Liver (tissue), 9 donors: ENCODE data around the gene SLC6A12. TPM values are rescaled to one million over a fixed set of nuclear protein-coding genes. Genes with fewer than 3 reads are reported as not detected.

ENCODE experiments used
- DNase-seq: peaks from one replicate; pipeline ENCODE4 v3.0.0-alpha.2; 2017; ENCODE audit warnings: low spot score
- H3K27ac ChIP-seq, 2 donors: one replicate each; pipeline ENCODE4 v1.7.0; 2013; ENCODE audit warnings: inconsistent platforms in 2 of 2, low read length in 2 of 2, control low read depth in 1 of 2, low read depth in 1 of 2, mild to moderate bottlenecking in 1 of 2
- H3K27me3 ChIP-seq, 4 donors: one replicate each; pipeline versions ENCODE4 v1.6.1 to v1.7.0; 2013; ENCODE audit warnings: low read length in 3 of 4, inconsistent platforms in 1 of 4, mild to moderate bottlenecking in 1 of 4, moderate library complexity in 1 of 4; ENCODE audit not compliant: control insufficient read depth in 4 of 4, insufficient read depth in 4 of 4
- H3K36me3 ChIP-seq, 4 donors: one replicate each; pipeline versions ENCODE4 v1.6.1 to v1.7.0; 2013; ENCODE audit warnings: low read length in 3 of 4, mild to moderate bottlenecking in 3 of 4, low read depth in 1 of 4, moderate library complexity in 1 of 4; ENCODE audit not compliant: control insufficient read depth in 4 of 4, insufficient read depth in 3 of 4
- H3K4me1 ChIP-seq, 4 donors: one replicate each; pipeline versions ENCODE4 v1.6.1 to v1.7.0; 2013; ENCODE audit warnings: low read length in 3 of 4, mild to moderate bottlenecking in 3 of 4, moderate library complexity in 1 of 4; ENCODE audit not compliant: control insufficient read depth in 4 of 4, insufficient read depth in 4 of 4
- H3K4me3 ChIP-seq, 3 donors: one replicate each; pipeline versions ENCODE4 v1.6.1 to v1.7.0; 2013; ENCODE audit warnings: low read length in 3 of 3, control low read depth in 1 of 3, low read depth in 1 of 3, mild to moderate bottlenecking in 1 of 3
- H3K9ac ChIP-seq, 2 donors: one replicate each; pipeline ENCODE4 v1.7.0; 2013; ENCODE audit warnings: low read length in 2 of 2, mild to moderate bottlenecking in 2 of 2, moderate library complexity in 2 of 2, control low read depth in 1 of 2, low read depth in 1 of 2
- H3K9me3 ChIP-seq, 4 donors: one replicate each; pipeline versions ENCODE4 v1.6.1 to v1.7.0; 2013; ENCODE audit warnings: low read length in 3 of 4; ENCODE audit not compliant: control insufficient read depth in 4 of 4
- ATF3 ChIP-seq: IDR thresholded peaks from 2 replicates; pipeline ENCODE4 v1.6.1; 2016; ENCODE audit warnings: antibody characterized with exemption
- EGR1 ChIP-seq, 2 donors: IDR thresholded peaks; 2 replicates each; pipeline ENCODE4 v1.6.1; 2016 to 2018; ENCODE audit warnings: antibody characterized with exemption in 2 of 2, low read depth in 2 of 2
- FOXA1 ChIP-seq: IDR thresholded peaks from 2 replicates; pipeline ENCODE4 v1.6.1; 2016; ENCODE audit warnings: antibody characterized with exemption
- FOXA2 ChIP-seq: IDR thresholded peaks from 2 replicates; pipeline ENCODE4 v1.6.1; 2016; ENCODE audit warnings: antibody characterized with exemption
- GABPA ChIP-seq, 2 donors: IDR thresholded peaks in 1 of 2; conservative IDR thresholded peaks in 1 of 2; 2 replicates each; pipeline ENCODE4 v1.6.1; 2016; ENCODE audit warnings: antibody characterized with exemption in 2 of 2, mild to moderate bottlenecking in 1 of 2, moderate library complexity in 1 of 2
- HNF4A ChIP-seq, 2 donors: conservative IDR thresholded peaks; 2 replicates each; pipeline ENCODE4 v1.6.1; 2016; ENCODE audit warnings: antibody characterized with exemption in 2 of 2, mild to moderate bottlenecking in 2 of 2
- HNF4G ChIP-seq: IDR thresholded peaks from 2 replicates; pipeline ENCODE4 v1.6.1; 2016; ENCODE audit warnings: antibody characterized with exemption
- JUND ChIP-seq, 2 donors: IDR thresholded peaks; 2 replicates each; pipeline ENCODE4 v1.6.1; 2016; ENCODE audit warnings: antibody characterized with exemption in 2 of 2
- NR2F2 ChIP-seq: IDR thresholded peaks from 2 replicates; pipeline ENCODE4 v1.6.1; 2016; ENCODE audit warnings: antibody characterized with exemption
- RAD21 ChIP-seq, 2 donors: IDR thresholded peaks; 2 replicates each; pipeline ENCODE4 v1.6.1; 2016; ENCODE audit warnings: antibody characterized with exemption in 2 of 2, mild to moderate bottlenecking in 2 of 2
- REST ChIP-seq: IDR thresholded peaks from 2 replicates; pipeline ENCODE4 v1.6.1; 2016; ENCODE audit warnings: antibody characterized with exemption, mild to moderate bottlenecking
- RXRA ChIP-seq, 2 donors: IDR thresholded peaks; 2 replicates each; pipeline ENCODE4 v1.6.1; 2017 to 2018; ENCODE audit warnings: antibody characterized with exemption in 2 of 2, mild to moderate bottlenecking in 1 of 2
- SP1 ChIP-seq: IDR thresholded peaks from 2 replicates; pipeline ENCODE4 v1.6.1; 2018; ENCODE audit warnings: antibody characterized with exemption, mild to moderate bottlenecking
- TAF1 ChIP-seq: conservative IDR thresholded peaks from 2 replicates; pipeline ENCODE4 v1.6.1; 2016; ENCODE audit warnings: antibody characterized with exemption, mild to moderate bottlenecking
- YY1 ChIP-seq: IDR thresholded peaks from 2 replicates; pipeline ENCODE4 v1.6.1; 2016; ENCODE audit warnings: antibody characterized with exemption, mild to moderate bottlenecking
- WGBS: extraction: QIAGEN DNeasy Blood & Tissue Kit; methylation state at CpG from one replicate; pipeline ENCODE4 v1.1.7; 2013; 5-methylcytosine and 5-hydroxymethylcytosine counted together
- polyA plus RNA-seq, 2 donors: library from polyadenylated mRNA; stranded (reverse) in 1 of 2; unstranded in 1 of 2; fragments of 200-250 nt in 1 of 2; fragments of >200 nt in 1 of 2; fragmentation: Nextera tagmentation in 1 of 2; extraction: Ambion mirVana in 1 of 2; gene quantifications; one replicate each; pipeline versions ENCODE4 v1.2.1 to v1.2.3, GENCODE V29; 2013 to 2015
- total RNA-seq, 2 donors: library from RNA; depleted of rRNA; stranded (reverse); fragments of >200 nt; gene quantifications; one replicate each; pipeline ENCODE4 v1.2.3, GENCODE V29; 2014
- TF ChIP-seq, protein P1 (sequence below): IDR thresholded peaks from 2 replicates; pipeline ENCODE4 v1.6.1; 2016; ENCODE audit warnings: antibody characterized with exemption
- TF ChIP-seq, protein P2 (sequence below): IDR thresholded peaks from 2 replicates; pipeline ENCODE4 v1.6.1; 2016; ENCODE audit warnings: antibody characterized with exemption
- TF ChIP-seq, protein P3 (sequence below): fragments of 150-350 bp; IDR thresholded peaks from 2 replicates; pipeline ENCODE4 v1.5.1; 2017; ENCODE audit warnings: improper control_type of control experiment, low read depth, low read length; ENCODE audit not compliant: missing input control
- donor health status: healthy.
- donor health status: healthy.
- donor health status: healthy.
- donor health status: healthy.
- donor health status: healthy.

The SLC6A12 gene
- total and polyA plus RNA-seq, 4 donors: 18.2 to 30.3 (median 23.2) TPM

DNA sequence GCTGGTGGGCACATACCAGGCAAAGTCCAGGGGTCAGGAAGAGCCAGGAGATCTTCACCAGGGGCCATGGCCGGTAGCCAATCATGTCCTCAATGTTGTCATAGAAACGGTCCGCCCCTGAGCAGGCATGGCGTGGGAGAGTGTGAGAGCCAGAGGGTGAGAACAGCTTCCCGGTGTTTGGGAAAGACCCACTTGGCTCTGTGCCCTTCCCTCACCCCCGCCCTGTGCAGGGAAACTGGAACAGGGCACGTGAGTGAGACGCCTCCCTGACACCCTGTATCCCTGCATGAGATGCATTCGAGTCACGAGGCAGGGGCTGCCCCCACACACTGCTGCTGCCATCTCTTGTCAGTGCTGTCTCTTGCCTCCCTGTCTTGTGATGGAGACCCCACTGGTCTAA, 20.7 kb downstream of the SLC6A12 start (continued):
- TF ChIP-seq GABPA (IDR thresholded peaks at IDR 0.05 in 1 of 2, conservative IDR thresholded peaks at IDR 0.05 in 1 of 2) (no peak), RAD21 (IDR thresholded peaks at IDR 0.05) (no peak), RXRA (IDR thresholded peaks at IDR 0.05) (no peak), YY1 (no peak), ATF3 (no peak)

GRCh38 chr12:191541-191940, 22.4 kb downstream of the SLC6A12 start:
- TF ChIP-seq EGR1 (IDR thresholded peaks at IDR 0.05; ENCODE audit: low read depth in 2 of 2): no peak
- no peak for TF ChIP-seq FOXA2
- no peak for TF ChIP-seq GABPA (IDR thresholded peaks at IDR 0.05 in 1 of 2, conservative IDR thresholded peaks at IDR 0.05 in 1 of 2)
- TF ChIP-seq, protein P1, sequence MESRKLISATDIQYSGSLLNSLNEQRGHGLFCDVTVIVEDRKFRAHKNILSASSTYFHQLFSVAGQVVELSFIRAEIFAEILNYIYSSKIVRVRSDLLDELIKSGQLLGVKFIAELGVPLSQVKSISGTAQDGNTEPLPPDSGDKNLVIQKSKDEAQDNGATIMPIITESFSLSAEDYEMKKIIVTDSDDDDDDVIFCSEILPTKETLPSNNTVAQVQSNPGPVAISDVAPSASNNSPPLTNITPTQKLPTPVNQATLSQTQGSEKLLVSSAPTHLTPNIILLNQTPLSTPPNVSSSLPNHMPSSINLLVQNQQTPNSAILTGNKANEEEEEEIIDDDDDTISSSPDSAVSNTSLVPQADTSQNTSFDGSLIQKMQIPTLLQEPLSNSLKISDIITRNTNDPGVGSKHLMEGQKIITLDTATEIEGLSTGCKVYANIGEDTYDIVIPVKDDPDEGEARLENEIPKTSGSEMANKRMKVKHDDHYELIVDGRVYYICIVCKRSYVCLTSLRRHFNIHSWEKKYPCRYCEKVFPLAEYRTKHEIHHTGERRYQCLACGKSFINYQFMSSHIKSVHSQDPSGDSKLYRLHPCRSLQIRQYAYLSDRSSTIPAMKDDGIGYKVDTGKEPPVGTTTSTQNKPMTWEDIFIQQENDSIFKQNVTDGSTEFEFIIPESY: no peak
- H3K27ac ChIP-seq: no peak overlapping the region
- no peak for DNase-seq
- no peak overlapping the region for H3K9ac ChIP-seq
- H3K27me3 ChIP-seq: no peaks in the 10 kb centered on the region
- H3K36me3 ChIP-seq: peaks cover 0 to 48% (median 22%) of the 10 kb centered on the region in 4 donors
- no peak overlapping the region for H3K4me3 ChIP-seq
- WGBS: 88% methylated on average over 3 of the region's 3 CpGs
- peaks cover 3 to 18% (median 15%) of the 10 kb centered on the region in 4 donors for H3K4me1 ChIP-seq
- no peaks in the 10 kb centered on the region for H3K9me3 ChIP-seq

- no peaks in the 10 kb centered on the region for H3K9me3 ChIP-seq
- TF ChIP-seq GABPA (IDR thresholded peaks at IDR 0.05 in 1 of 2, conservative IDR thresholded peaks at IDR 0.05 in 1 of 2) (no peak), RAD21 (IDR thresholded peaks at IDR 0.05) (no peak), TAF1 (no peak), HNF4A (conservative IDR thresholded peaks at IDR 0.05) (no peak), SP1 (no peak), REST (no peak), EGR1 (IDR thresholded peaks at IDR 0.05; ENCODE audit: low read depth in 2 of 2) (no peak), NR2F2 (no peak), RXRA (IDR thresholded peaks at IDR 0.05) (no peak), HNF4G (no peak), JUND (IDR thresholded peaks at IDR 0.05) (no peak), FOXA2 (no peak), YY1 (no peak), ATF3 (no peak), FOXA1 (no peak)
- TF ChIP-seq, protein P2, sequence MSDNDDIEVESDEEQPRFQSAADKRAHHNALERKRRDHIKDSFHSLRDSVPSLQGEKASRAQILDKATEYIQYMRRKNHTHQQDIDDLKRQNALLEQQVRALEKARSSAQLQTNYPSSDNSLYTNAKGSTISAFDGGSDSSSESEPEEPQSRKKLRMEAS: no peak
- TF ChIP-seq, protein P1: no peak
- TF ChIP-seq, protein P3, sequence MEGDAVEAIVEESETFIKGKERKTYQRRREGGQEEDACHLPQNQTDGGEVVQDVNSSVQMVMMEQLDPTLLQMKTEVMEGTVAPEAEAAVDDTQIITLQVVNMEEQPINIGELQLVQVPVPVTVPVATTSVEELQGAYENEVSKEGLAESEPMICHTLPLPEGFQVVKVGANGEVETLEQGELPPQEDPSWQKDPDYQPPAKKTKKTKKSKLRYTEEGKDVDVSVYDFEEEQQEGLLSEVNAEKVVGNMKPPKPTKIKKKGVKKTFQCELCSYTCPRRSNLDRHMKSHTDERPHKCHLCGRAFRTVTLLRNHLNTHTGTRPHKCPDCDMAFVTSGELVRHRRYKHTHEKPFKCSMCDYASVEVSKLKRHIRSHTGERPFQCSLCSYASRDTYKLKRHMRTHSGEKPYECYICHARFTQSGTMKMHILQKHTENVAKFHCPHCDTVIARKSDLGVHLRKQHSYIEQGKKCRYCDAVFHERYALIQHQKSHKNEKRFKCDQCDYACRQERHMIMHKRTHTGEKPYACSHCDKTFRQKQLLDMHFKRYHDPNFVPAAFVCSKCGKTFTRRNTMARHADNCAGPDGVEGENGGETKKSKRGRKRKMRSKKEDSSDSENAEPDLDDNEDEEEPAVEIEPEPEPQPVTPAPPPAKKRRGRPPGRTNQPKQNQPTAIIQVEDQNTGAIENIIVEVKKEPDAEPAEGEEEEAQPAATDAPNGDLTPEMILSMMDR: no peak
- H3K9ac ChIP-seq: no peak overlapping the region
- H3K36me3 ChIP-seq: peaks cover 0 to 42% (median 22%) of the 10 kb centered on the region in 4 donors
- no peaks in the 10 kb centered on the region for H3K27me3 ChIP-seq
- no peak overlapping the region for H3K4me3 ChIP-seq
- peaks cover 3 to 18% (median 15%) of the 10 kb centered on the region in 4 donors for H3K4me1 ChIP-seq
- no peak overlapping the region for H3K27ac ChIP-seq
- WGBS: 87% methylated on average over 8 of the region's 8 CpGs
- DNase-seq: no peak
These were observed 23.1 kb downstream of the SLC6A12 start for GRCh38 chr12:190881-191280.
